ENCODE data around the gene MLLT10.
"Not testable (repeated sequence)": the region's sequence is repeated elsewhere in the genome, so short reads cannot be mapped to it uniquely, and the experiment has no call there.

GRCh38 chr10:21588159-21588558, 54.1 kb downstream of the MLLT10 start:
- not testable (repeated sequence) for TF ChIP-seq EZH2 (IDR thresholded peaks at IDR 0.05; ENCODE audit: borderline replicate concordance); CTCF (IDR thresholded peaks at IDR 0.05; ENCODE audit: poor library complexity); EZH2phosphoT487 (IDR thresholded peaks at IDR 0.05; ENCODE audit: low read depth, severe bottlenecking, unreplicated experiment)

Measured in hepatocyte (in vitro differentiated cells).